Stimulated activated memory B cell treated with anti-CD40 and anti-IgM and Interleukin-4, amounts not matched to agents 10 μg/mL and 1 μg/mL and 100 μg/mL, for 72 hours (primary cell): ENCODE results near the gene GJB4.
"Not testable (repeated sequence)": the region's sequence is repeated elsewhere in the genome, so short reads cannot be mapped to it uniquely, and the experiment has no call there.

ENCODE experiments used
- ATAC-seq: fragments of 150-1000 bp; cut with Tn5 transposase; 2 replicates; pipeline ENCODE4 v1.10.0; 2021
- H3K27ac Mint-ChIP-seq: one replicate; pipeline ENCODE4 v1.8.0; 2022; ENCODE audit warnings: mild to moderate bottlenecking, mixed read lengths
- H3K27me3 Mint-ChIP-seq: one replicate; pipeline ENCODE4 v1.8.0; 2022; ENCODE audit warnings: mixed read lengths
- H3K36me3 Mint-ChIP-seq: one replicate; pipeline ENCODE4 v1.8.0; 2022; ENCODE audit warnings: mixed read lengths
- H3K4me1 Mint-ChIP-seq: one replicate; pipeline ENCODE4 v1.8.0; 2022; ENCODE audit warnings: mixed read lengths
- H3K4me3 Mint-ChIP-seq: one replicate; pipeline ENCODE4 v1.8.0; 2022; ENCODE audit warnings: mild to moderate bottlenecking, moderate library complexity, mixed read lengths
- H3K9me3 Mint-ChIP-seq: one replicate; pipeline ENCODE4 v1.8.0; 2022; ENCODE audit warnings: mixed read lengths

The GJB4 gene

GRCh38 chr1:34761176-34761761 is 1.7 kb downstream of the GJB4 start:
- Mint-ChIP-seq H3K4me3 (no peak overlapping the region), H3K4me1 (no peaks in the 10 kb centered on the region), H3K9me3 (no peaks in the 10 kb centered on the region), H3K27ac (no peak overlapping the region), H3K27me3 (peaks cover 39% of the 10 kb centered on the region), H3K36me3 (no peaks in the 10 kb centered on the region)
- no peak for ATAC-seq

GRCh38 chr1:34761776-34762307 is 2.3 kb downstream of the GJB4 start:
- no peak overlapping the region for H3K27ac Mint-ChIP-seq
- no peaks in the 10 kb centered on the region for H3K4me1 Mint-ChIP-seq
- H3K36me3 Mint-ChIP-seq = no peaks in the 10 kb centered on the region
- H3K9me3 Mint-ChIP-seq = no peaks in the 10 kb centered on the region
- no peak for ATAC-seq
- no peak overlapping the region for H3K4me3 Mint-ChIP-seq
- H3K27me3 Mint-ChIP-seq = peaks cover 39% of the 10 kb centered on the region

- no peak overlapping the region for H3K27ac Mint-ChIP-seq
- no peaks in the 10 kb centered on the region for H3K4me1 Mint-ChIP-seq
- no peak for ATAC-seq
- H3K36me3 Mint-ChIP-seq = no peaks in the 10 kb centered on the region
- peaks cover 33% of the 10 kb centered on the region for H3K27me3 Mint-ChIP-seq
- no peaks in the 10 kb centered on the region for H3K9me3 Mint-ChIP-seq
- no peak overlapping the region for H3K4me3 Mint-ChIP-seq
These were observed 3.1 kb downstream of the GJB4 start for GRCh38 chr1:34762474-34763141.

- Mint-ChIP-seq H3K4me1 (no peaks in the 10 kb centered on the region), H3K4me3 (no peak overlapping the region), H3K27me3 (peaks cover 28% of the 10 kb centered on the region), H3K9me3 (no peaks in the 10 kb centered on the region), H3K27ac (no peak overlapping the region), H3K36me3 (no peaks in the 10 kb centered on the region)
- ATAC-seq = no peak
These were observed 3.7 kb downstream of the GJB4 start for GRCh38 chr1:34763142-34763781.

DNA sequence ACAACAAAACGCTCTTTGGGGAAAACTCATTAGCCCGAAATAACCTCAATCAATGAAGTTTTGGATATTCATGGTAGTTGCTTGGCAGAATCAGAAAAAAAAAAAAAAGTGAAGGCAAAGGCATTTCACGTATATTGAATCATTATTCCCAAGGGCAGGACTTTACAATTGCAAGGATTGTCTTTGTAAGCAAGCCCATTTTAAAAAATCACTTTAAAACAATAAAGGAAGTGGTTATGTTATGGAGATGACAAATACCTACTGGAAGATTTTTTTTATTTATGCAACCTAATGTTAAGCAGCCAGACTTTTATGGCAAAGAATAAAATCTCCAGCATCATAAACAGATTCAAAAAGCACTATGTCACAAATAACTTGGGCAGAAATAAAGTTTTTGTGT is 9.3 kb downstream of the GJB4 start:
- no peaks in the 10 kb centered on the region for H3K4me1 Mint-ChIP-seq
- H3K27ac Mint-ChIP-seq = no peak overlapping the region
- no peak overlapping the region for H3K4me3 Mint-ChIP-seq
- H3K27me3 Mint-ChIP-seq = no peaks in the 10 kb centered on the region
- no peak for ATAC-seq
- H3K9me3 Mint-ChIP-seq = no peaks in the 10 kb centered on the region
- no peaks in the 10 kb centered on the region for H3K36me3 Mint-ChIP-seq

DNA sequence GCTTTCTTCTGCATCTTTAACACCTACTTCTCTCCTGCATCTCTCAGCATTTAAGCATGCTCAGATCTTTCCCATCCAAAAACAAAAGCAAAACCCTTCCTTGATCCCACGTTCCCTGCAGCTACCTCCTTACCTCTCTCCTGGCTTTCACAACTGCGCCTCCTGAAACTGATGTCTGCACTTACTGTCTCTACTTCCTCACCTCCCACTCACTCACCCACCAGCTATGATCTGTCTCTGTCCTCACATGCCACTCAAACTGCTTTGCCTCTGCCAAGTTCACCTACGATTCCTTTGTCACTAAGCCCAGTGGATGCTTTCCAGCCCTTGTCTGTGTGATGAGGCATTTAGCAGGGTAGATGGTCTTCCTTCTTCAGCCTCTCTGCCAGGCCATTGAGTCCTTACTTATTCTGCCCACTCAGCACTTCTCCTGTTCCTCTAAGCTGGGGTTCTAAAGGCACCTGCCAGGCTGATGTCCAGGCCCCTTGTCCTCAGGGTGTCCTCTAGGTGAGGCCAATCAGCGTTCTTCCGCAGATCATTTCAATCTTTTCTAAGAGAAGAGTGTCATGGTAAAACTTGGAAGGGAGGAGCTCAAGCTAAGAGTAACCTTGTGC is 11.5 kb downstream of the GJB4 start:
- Mint-ChIP-seq H3K4me1 (no peaks in the 10 kb centered on the region), H3K36me3 (no peaks in the 10 kb centered on the region), H3K9me3 (no peaks in the 10 kb centered on the region), H3K4me3 (no peak overlapping the region), H3K27me3 (no peaks in the 10 kb centered on the region), H3K27ac (no peak overlapping the region)
- no peak for ATAC-seq

DNA sequence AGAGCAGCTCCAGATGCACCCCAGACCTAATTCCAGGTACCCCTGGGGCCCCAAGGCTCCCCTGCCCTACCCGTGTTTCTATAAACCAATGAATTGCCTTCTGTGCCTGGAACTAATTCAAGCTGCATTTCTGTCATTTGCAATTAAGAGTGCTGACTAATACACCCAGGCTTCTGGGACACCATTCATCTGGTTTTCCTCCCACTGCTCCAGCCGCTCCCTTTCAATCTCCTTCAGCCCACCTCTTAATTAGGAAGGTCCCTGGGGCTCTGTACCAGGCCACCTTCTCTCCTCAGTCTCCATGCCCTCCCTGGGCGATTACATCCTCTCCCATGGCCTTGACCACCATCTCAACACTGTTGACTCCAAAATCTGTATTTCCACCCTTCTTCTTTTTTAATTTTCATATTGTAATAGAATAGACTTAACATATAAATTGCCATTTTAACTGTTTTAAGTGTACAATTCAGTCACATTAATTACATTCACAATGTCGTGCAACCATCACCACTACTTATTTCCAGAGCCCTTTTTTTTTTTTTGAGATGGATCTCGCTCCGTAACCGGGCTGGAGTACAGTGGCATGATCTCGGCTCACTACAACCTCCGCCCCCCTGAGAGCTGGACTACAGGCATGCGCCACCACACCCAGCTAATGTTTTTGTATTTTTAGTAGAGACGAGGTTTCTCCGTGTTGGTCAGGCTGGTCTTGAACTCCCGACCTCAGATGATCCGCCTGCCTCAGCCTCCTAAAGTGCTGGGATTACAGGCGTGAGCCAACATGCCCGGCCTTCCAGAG is 12.2 kb downstream of the GJB4 start:
- no peak for ATAC-seq
- H3K27me3 Mint-ChIP-seq = no peaks in the 10 kb centered on the region
- H3K36me3 Mint-ChIP-seq = no peaks in the 10 kb centered on the region
- no peaks in the 10 kb centered on the region for H3K4me1 Mint-ChIP-seq
- no peak overlapping the region for H3K27ac Mint-ChIP-seq
- no peak overlapping the region for H3K4me3 Mint-ChIP-seq
- H3K9me3 Mint-ChIP-seq = no peaks in the 10 kb centered on the region

DNA sequence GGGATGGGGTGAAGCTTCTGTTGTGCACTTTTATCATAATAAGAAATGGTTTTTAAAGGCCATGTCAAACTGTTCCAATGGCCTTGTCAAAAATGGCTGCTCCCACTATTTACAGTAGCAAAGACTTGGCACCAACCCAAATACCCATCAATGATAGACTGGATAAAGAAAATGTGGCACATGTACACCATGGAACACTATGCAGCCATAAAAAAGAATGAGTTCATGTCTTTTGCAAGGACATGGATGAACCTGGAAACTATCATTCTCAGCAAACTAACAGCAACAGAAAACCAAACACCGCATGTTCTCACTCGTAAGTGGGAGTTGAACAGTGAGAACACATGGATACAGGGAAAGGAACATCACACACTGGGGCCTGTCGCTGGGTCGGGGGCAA is 13.6 kb downstream of the GJB4 start:
- not testable (repeated sequence) for H3K9me3 Mint-ChIP-seq, ATAC-seq, H3K4me1 Mint-ChIP-seq, H3K27ac Mint-ChIP-seq, H3K36me3 Mint-ChIP-seq, H3K4me3 Mint-ChIP-seq
- H3K27me3 Mint-ChIP-seq = peaks cover 12% of the 10 kb centered on the region

DNA sequence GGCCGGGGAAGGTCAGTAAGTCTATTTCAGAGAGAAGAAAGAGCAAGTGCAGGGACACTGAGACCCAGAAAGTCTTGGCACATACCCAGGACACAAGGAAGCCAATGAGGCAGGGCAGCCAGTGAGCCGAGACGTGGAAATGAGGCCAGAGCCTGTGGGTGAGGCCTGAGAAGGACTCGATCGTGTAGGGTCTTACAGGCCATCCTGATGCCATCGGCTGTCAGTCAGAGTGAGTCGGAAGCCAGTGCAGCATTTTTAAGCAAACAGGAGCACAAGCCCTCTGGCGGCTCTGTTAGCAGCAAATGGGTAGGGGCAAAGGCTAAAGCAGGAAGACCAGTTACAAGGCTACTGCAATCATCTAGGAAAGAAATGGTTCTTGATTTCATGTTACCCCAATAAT is 15.4 kb downstream of the GJB4 start:
- Mint-ChIP-seq H3K9me3 (no peaks in the 10 kb centered on the region), H3K27ac (no peak overlapping the region), H3K36me3 (no peaks in the 10 kb centered on the region), H3K4me3 (no peak overlapping the region), H3K4me1 (no peaks in the 10 kb centered on the region), H3K27me3 (peaks cover 25% of the 10 kb centered on the region)
- no peak for ATAC-seq

GRCh38 chr1:34776911-34777310 is 17.4 kb downstream of the GJB4 start:
- Mint-ChIP-seq H3K9me3 (no peaks in the 10 kb centered on the region), H3K4me3 (no peak overlapping the region), H3K27ac (no peak overlapping the region)

GRCh38 chr1:34777519-34778321 is 18.2 kb downstream of the GJB4 start:
- Mint-ChIP-seq H3K36me3 (no peaks in the 10 kb centered on the region), H3K27me3 (peaks cover 37% of the 10 kb centered on the region), H3K9me3 (no peaks in the 10 kb centered on the region), H3K27ac (no peak overlapping the region), H3K4me1 (no peaks in the 10 kb centered on the region), H3K4me3 (no peak overlapping the region)
- ATAC-seq = no peak

More at GRCh38 chr1:34776911-34777310, 17.4 kb downstream of the GJB4 start:
- H3K4me1 Mint-ChIP-seq = no peaks in the 10 kb centered on the region
- H3K36me3 Mint-ChIP-seq = no peaks in the 10 kb centered on the region
- ATAC-seq = no peak
- H3K27me3 Mint-ChIP-seq = peaks cover 29% of the 10 kb centered on the region

- Mint-ChIP-seq H3K27ac (no peak overlapping the region), H3K9me3 (no peaks in the 10 kb centered on the region), H3K4me1 (no peaks in the 10 kb centered on the region), H3K4me3 (no peak overlapping the region), H3K36me3 (no peaks in the 10 kb centered on the region), H3K27me3 (peaks cover 44% of the 10 kb centered on the region)
- no peak for ATAC-seq
These were observed 18.8 kb downstream of the GJB4 start for GRCh38 chr1:34778381-34778780.

GRCh38 chr1:34779005-34779404 is 19.5 kb downstream of the GJB4 start:
- Mint-ChIP-seq H3K27me3 (peaks cover 50% of the 10 kb centered on the region), H3K9me3 (no peaks in the 10 kb centered on the region), H3K4me1 (no peaks in the 10 kb centered on the region), H3K27ac (no peak overlapping the region), H3K4me3 (no peak overlapping the region), H3K36me3 (no peaks in the 10 kb centered on the region)
- ATAC-seq = no peak

DNA sequence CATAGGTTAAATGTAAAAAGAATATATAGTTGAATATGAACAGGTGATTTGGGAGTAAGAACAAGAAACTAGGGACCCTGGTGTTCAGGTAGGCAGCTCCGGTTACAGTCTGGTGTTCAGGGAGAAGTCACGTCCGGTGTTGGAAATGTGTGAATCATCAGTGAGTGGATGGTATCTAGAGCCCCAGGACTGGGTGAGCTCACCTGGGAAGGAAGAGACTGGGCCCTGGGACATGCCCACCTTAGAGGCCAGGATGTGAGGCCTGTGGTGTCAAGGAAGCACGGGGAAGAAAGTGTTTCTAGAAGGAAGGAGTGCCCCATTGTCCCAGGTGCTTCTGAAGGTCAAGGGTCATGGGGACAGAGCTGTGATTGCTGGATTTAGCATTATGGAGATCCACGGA is 20.0 kb downstream of the GJB4 start:
- Mint-ChIP-seq H3K36me3 (no peaks in the 10 kb centered on the region), H3K4me3 (no peak overlapping the region), H3K9me3 (no peaks in the 10 kb centered on the region), H3K27ac (no peak overlapping the region), H3K4me1 (no peaks in the 10 kb centered on the region), H3K27me3 (peaks cover 51% of the 10 kb centered on the region)
- no peak for ATAC-seq
